ENCODE measurements around the gene KDM6B. TPM values are rescaled to one million over a fixed set of nuclear protein-coding genes. Genes with fewer than 3 reads are reported as not detected.

The KDM6B gene
- total and polyA plus RNA-seq, 9 of the 15 experiments (the other 6 are each of a cell fraction or from before 2014, with no cell fraction given): 0.01 to 22.9 (median 2.2) TPM

DNA sequence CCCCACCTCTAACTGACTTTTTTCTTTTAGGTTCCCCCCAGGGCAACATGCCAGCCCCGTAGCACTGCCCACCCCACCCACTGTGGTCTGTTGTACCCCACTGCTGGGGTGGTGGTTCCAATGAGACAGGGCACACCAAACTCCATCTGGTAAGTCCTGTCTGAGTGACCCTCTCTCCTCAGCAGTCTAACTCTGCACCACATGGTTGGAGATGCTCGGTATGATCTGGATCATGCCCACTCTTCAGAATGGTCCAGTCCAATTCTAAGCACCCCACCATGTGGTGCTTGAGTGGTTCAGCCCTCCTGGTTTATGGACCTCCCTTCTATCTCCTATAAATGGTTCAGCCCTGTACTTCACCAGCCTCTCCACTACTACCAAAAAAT is 5.9 kb downstream of the KDM6B start (continued):
- TF ChIP-seq, protein P1, sequence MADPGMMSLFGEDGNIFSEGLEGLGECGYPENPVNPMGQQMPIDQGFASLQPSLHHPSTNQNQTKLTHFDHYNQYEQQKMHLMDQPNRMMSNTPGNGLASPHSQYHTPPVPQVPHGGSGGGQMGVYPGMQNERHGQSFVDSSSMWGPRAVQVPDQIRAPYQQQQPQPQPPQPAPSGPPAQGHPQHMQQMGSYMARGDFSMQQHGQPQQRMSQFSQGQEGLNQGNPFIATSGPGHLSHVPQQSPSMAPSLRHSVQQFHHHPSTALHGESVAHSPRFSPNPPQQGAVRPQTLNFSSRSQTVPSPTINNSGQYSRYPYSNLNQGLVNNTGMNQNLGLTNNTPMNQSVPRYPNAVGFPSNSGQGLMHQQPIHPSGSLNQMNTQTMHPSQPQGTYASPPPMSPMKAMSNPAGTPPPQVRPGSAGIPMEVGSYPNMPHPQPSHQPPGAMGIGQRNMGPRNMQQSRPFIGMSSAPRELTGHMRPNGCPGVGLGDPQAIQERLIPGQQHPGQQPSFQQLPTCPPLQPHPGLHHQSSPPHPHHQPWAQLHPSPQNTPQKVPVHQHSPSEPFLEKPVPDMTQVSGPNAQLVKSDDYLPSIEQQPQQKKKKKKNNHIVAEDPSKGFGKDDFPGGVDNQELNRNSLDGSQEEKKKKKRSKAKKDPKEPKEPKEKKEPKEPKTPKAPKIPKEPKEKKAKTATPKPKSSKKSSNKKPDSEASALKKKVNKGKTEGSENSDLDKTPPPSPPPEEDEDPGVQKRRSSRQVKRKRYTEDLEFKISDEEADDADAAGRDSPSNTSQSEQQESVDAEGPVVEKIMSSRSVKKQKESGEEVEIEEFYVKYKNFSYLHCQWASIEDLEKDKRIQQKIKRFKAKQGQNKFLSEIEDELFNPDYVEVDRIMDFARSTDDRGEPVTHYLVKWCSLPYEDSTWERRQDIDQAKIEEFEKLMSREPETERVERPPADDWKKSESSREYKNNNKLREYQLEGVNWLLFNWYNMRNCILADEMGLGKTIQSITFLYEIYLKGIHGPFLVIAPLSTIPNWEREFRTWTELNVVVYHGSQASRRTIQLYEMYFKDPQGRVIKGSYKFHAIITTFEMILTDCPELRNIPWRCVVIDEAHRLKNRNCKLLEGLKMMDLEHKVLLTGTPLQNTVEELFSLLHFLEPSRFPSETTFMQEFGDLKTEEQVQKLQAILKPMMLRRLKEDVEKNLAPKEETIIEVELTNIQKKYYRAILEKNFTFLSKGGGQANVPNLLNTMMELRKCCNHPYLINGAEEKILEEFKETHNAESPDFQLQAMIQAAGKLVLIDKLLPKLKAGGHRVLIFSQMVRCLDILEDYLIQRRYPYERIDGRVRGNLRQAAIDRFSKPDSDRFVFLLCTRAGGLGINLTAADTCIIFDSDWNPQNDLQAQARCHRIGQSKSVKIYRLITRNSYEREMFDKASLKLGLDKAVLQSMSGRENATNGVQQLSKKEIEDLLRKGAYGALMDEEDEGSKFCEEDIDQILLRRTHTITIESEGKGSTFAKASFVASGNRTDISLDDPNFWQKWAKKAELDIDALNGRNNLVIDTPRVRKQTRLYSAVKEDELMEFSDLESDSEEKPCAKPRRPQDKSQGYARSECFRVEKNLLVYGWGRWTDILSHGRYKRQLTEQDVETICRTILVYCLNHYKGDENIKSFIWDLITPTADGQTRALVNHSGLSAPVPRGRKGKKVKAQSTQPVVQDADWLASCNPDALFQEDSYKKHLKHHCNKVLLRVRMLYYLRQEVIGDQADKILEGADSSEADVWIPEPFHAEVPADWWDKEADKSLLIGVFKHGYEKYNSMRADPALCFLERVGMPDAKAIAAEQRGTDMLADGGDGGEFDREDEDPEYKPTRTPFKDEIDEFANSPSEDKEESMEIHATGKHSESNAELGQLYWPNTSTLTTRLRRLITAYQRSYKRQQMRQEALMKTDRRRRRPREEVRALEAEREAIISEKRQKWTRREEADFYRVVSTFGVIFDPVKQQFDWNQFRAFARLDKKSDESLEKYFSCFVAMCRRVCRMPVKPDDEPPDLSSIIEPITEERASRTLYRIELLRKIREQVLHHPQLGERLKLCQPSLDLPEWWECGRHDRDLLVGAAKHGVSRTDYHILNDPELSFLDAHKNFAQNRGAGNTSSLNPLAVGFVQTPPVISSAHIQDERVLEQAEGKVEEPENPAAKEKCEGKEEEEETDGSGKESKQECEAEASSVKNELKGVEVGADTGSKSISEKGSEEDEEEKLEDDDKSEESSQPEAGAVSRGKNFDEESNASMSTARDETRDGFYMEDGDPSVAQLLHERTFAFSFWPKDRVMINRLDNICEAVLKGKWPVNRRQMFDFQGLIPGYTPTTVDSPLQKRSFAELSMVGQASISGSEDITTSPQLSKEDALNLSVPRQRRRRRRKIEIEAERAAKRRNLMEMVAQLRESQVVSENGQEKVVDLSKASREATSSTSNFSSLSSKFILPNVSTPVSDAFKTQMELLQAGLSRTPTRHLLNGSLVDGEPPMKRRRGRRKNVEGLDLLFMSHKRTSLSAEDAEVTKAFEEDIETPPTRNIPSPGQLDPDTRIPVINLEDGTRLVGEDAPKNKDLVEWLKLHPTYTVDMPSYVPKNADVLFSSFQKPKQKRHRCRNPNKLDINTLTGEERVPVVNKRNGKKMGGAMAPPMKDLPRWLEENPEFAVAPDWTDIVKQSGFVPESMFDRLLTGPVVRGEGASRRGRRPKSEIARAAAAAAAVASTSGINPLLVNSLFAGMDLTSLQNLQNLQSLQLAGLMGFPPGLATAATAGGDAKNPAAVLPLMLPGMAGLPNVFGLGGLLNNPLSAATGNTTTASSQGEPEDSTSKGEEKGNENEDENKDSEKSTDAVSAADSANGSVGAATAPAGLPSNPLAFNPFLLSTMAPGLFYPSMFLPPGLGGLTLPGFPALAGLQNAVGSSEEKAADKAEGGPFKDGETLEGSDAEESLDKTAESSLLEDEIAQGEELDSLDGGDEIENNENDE (IDR thresholded peaks at IDR 0.05; ENCODE audit: low read depth, low read length): no peak
- TF ChIP-seq FOXK2 (conservative IDR thresholded peaks at IDR 0.05 in 1 of 2, IDR thresholded peaks at IDR 0.05 in 1 of 2; ENCODE audit: low read depth in 2 of 2) (peak in 1 of 2 experiments; percentile 95; a peak in 2 of 4 replicates), MYBL2 (IDR thresholded peaks at IDR 0.05; ENCODE audit: low read depth) (no peak), MYBL2 (CRISPR knock-in tag; IDR thresholded peaks at IDR 0.05; ENCODE audit: borderline replicate concordance) (no peak), FIP1L1 (IDR thresholded peaks at IDR 0.05; ENCODE audit: low read depth, low read length, poor library complexity, severe bottlenecking) (no peak), ZFP36 (IDR thresholded peaks at IDR 0.05; ENCODE audit: low read depth, low read length, partially characterized antibody) (no peak), ZNF224 (CRISPR knock-in tag; IDR thresholded peaks at IDR 0.05) (no peak), MBD2 (IDR thresholded peaks at IDR 0.05; ENCODE audit: borderline replicate concordance, low read depth) (0 out of 2 replicates have a peak, but pooled peaks have one; percentile 24)
- TF ChIP-seq, protein P2, sequence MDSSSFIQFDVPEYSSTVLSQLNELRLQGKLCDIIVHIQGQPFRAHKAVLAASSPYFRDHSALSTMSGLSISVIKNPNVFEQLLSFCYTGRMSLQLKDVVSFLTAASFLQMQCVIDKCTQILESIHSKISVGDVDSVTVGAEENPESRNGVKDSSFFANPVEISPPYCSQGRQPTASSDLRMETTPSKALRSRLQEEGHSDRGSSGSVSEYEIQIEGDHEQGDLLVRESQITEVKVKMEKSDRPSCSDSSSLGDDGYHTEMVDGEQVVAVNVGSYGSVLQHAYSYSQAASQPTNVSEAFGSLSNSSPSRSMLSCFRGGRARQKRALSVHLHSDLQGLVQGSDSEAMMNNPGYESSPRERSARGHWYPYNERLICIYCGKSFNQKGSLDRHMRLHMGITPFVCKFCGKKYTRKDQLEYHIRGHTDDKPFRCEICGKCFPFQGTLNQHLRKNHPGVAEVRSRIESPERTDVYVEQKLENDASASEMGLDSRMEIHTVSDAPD (CRISPR knock-in tag; IDR thresholded peaks at IDR 0.05): no peak

All from K562 (cell line).